HCT116 (cell line): ENCODE measurements around the gene CYP2C19. TPM values are rescaled to one million over a fixed set of nuclear protein-coding genes. Genes with fewer than 3 reads are reported as not detected.

Source experiments
- ATAC-seq: fragments of 200-7000 bp; cut with Tn5 transposase; 2 replicates; pipeline ENCODE4 v1.9.1; 2020; ENCODE audit warnings: mild to moderate bottlenecking, moderate library complexity
- BruUV-seq: library from RNA; stranded (reverse); fragments of 400-500 nt; replicated peaks from 2 replicates; lab custom pipeline; 2021; lab: Mats Ljungman, UMichigan
- CTCF ChIA-PET: fragments of 300-600 bp; sonication (Branson Sonifier 250); formaldehyde crosslinking; loops from one replicate; lab custom pipeline; 2021; ENCODE audit warnings: antibody characterized with exemption; lab: Charles Lee
- POLR2A ChIA-PET: fragments of 300-600, 350-600 bp; sonication (Branson Sonifier 250); formaldehyde crosslinking; loops from one replicate; lab custom pipeline; 2021; ENCODE audit warnings: antibody characterized with exemption; lab: Charles Lee
- RAD21 ChIA-PET, 2 experiments: fragments of 300-600 bp; sonication (Branson Sonifier 250); formaldehyde crosslinking; loops; one replicate each; lab custom pipeline; 2023; ENCODE audit warnings: low total read pairs in 2 of 2; ENCODE audit not compliant: uncharacterized antibody in 2 of 2, unreplicated experiment in 2 of 2, low non-redundant PET in 1 of 2; lab: Charles Lee
- DNase-seq: peaks from one replicate; pipeline ENCODE4 v3.0.0-alpha.2; 2010; ENCODE audit warnings: low read depth, low spot score
- H2AFZ ChIP-seq: fragments of 200-600 bp; shearing (Covaris generic), sonication (generic); 2 replicates; pipeline ENCODE4 v1.6.1; 2017; ENCODE audit warnings: low read depth, mixed run types, mixed read lengths, antibody characterized with exemption, low read length; ENCODE audit not compliant: poor library complexity, severe bottlenecking
- H3K27ac ChIP-seq: 2 replicates; pipeline ENCODE4 v1.5.1; 2012; ENCODE audit warnings: low read depth, low read length
- H3K27me3 ChIP-seq: fragments of 200-600 bp; sonication (generic); 2 replicates; pipeline ENCODE4 v1.6.1; 2016; ENCODE audit warnings: mixed run types, low read length, mixed read lengths; ENCODE audit not compliant: insufficient read depth
- H3K36me3 ChIP-seq, 2 experiments: fragments of 200-500 bp in 1 of 2; fragments of 200-600 bp in 1 of 2; sonication (Bioruptor generic) in 1 of 2; sonication (generic) in 1 of 2; 2 replicates each; pipeline versions ENCODE4 v1.5.1 to v1.6.1; 2014 to 2016; ENCODE audit warnings: low read length in 2 of 2, inconsistent platforms in 1 of 2, mixed read lengths in 1 of 2, mixed run types in 1 of 2; ENCODE audit not compliant: insufficient read depth in 2 of 2, control insufficient read depth in 1 of 2
- H3K4me1 ChIP-seq, 2 experiments: fragments of 200-600 bp in 1 of 2; sonication (generic) in 1 of 2; 2 replicates each; pipeline versions ENCODE4 v1.5.1 to v1.6.1; 2012 to 2017; ENCODE audit warnings: low read length in 2 of 2, inconsistent platforms in 1 of 2, mild to moderate bottlenecking in 1 of 2, mixed read lengths in 1 of 2, mixed run types in 1 of 2, moderate library complexity in 1 of 2; ENCODE audit not compliant: insufficient read depth in 2 of 2, control insufficient read depth in 1 of 2
- H3K4me2 ChIP-seq: fragments of 200-600 bp; sonication (generic); 2 replicates; pipeline ENCODE4 v1.6.1; 2017; ENCODE audit warnings: mixed run types, low read length, mixed read lengths
- H3K4me3 ChIP-seq, 2 experiments: fragments of 200-600 bp in 1 of 2; sonication (generic) in 1 of 2; replicated peaks in 1 of 2; 2 replicates each; pipeline ENCODE4 v1.5.1; 2011 to 2016; ENCODE audit warnings: low read length in 2 of 2, control low read depth in 1 of 2, low read depth in 1 of 2, mild to moderate bottlenecking in 1 of 2, mixed read lengths in 1 of 2, mixed run types in 1 of 2
- H3K79me2 ChIP-seq: fragments of 200-600 bp; sonication (generic); 2 replicates; pipeline ENCODE4 v1.6.1; 2017; ENCODE audit warnings: mild to moderate bottlenecking, mixed run types, low read length, moderate library complexity, mixed read lengths; ENCODE audit not compliant: insufficient read depth
- H3K9ac ChIP-seq: fragments of 200-600 bp; sonication (generic); 2 replicates; pipeline ENCODE4 v1.6.1; 2016; ENCODE audit warnings: low read length, mixed read lengths
- H3K9me2 ChIP-seq: fragments of 200-600 bp; sonication (generic), shearing (Covaris generic); 2 replicates; pipeline ENCODE4 v1.6.1; 2017; ENCODE audit warnings: mixed run types, mild to moderate bottlenecking, moderate library complexity; ENCODE audit not compliant: insufficient read depth
- H3K9me3 ChIP-seq, 2 experiments: fragments of 200-500 bp in 1 of 2; fragments of 200-600 bp in 1 of 2; sonication (Bioruptor generic) in 1 of 2; sonication (generic) in 1 of 2; 2 replicates each; pipeline ENCODE4 v1.6.1; 2014 to 2017; ENCODE audit warnings: low read length in 2 of 2, mixed read lengths in 2 of 2, inconsistent platforms in 1 of 2, low read depth in 1 of 2, mild to moderate bottlenecking in 1 of 2, mixed run types in 1 of 2, moderate library complexity in 1 of 2; ENCODE audit not compliant: control insufficient read depth in 1 of 2, insufficient read depth in 1 of 2
- H4K20me1 ChIP-seq: fragments of 200-600 bp; sonication (generic), shearing (Covaris generic); 2 replicates; pipeline ENCODE4 v1.6.1; 2017; ENCODE audit warnings: mixed run types, mild to moderate bottlenecking, moderate library complexity; ENCODE audit not compliant: insufficient read depth
- CBX3 ChIP-seq: IDR thresholded peaks from 2 replicates; pipeline ENCODE4 v1.6.1; 2012; ENCODE audit warnings: low read depth
- CEBPB ChIP-seq: IDR thresholded peaks from 2 replicates; pipeline ENCODE4 v1.6.1; 2012; ENCODE audit warnings: low read depth
- CTCF ChIP-seq, 3 experiments: fragments of 200-600 bp in 1 of 3; sonication (generic) in 1 of 3; IDR thresholded peaks in 2 of 3; conservative IDR thresholded peaks in 1 of 3; 2 replicates each; pipeline ENCODE4 v1.5.1; 2012 to 2017; ENCODE audit warnings: low read depth in 2 of 3, low read length in 2 of 3, antibody characterized with exemption in 1 of 3, borderline replicate concordance in 1 of 3, control low read depth in 1 of 3, mild to moderate bottlenecking in 1 of 3, mixed read lengths in 1 of 3, mixed run types in 1 of 3, moderate library complexity in 1 of 3; ENCODE audit not compliant: insufficient read depth in 1 of 3
- EZH2phosphoT487 ChIP-seq: fragments of 200-600 bp; IDR thresholded peaks from 2 replicates; pipeline ENCODE4 v1.6.1; 2018; ENCODE audit warnings: antibody characterized with exemption, borderline replicate concordance
- FOSL1 ChIP-seq: IDR thresholded peaks from 2 replicates; pipeline ENCODE4 v1.6.1; 2012; ENCODE audit warnings: low read depth
- JUND ChIP-seq: IDR thresholded peaks from 2 replicates; pipeline ENCODE4 v1.6.1; 2012
- MAX ChIP-seq: IDR thresholded peaks from 2 replicates; pipeline ENCODE4 v1.6.1; 2012
- POLR2A ChIP-seq: IDR thresholded peaks from 2 replicates; pipeline ENCODE4 v1.7.0; 2011; ENCODE audit warnings: borderline replicate concordance; ENCODE audit not compliant: insufficient read depth, insufficient read length; ENCODE audit errors: extremely low read depth
- POLR2AphosphoS5 ChIP-seq: IDR thresholded peaks from 2 replicates; pipeline ENCODE4 v1.6.1; 2011; ENCODE audit warnings: mild to moderate bottlenecking, low read depth, low read length, moderate library complexity
- REST ChIP-seq: IDR thresholded peaks from 2 replicates; pipeline ENCODE4 v1.6.1; 2012; ENCODE audit warnings: low read depth
- SIN3A ChIP-seq: IDR thresholded peaks from 2 replicates; pipeline ENCODE4 v1.6.1; 2012; ENCODE audit warnings: low read depth
- SP1 ChIP-seq: IDR thresholded peaks from 2 replicates; pipeline ENCODE4 v1.6.1; 2012; ENCODE audit warnings: low read depth
- TCF7L2 ChIP-seq: IDR thresholded peaks from 2 replicates; pipeline ENCODE4 v1.7.0; 2011; ENCODE audit warnings: borderline replicate concordance, inconsistent platforms; ENCODE audit not compliant: insufficient read depth, insufficient read length; ENCODE audit errors: extremely low read depth
- YY1 ChIP-seq: IDR thresholded peaks from 2 replicates; pipeline ENCODE4 v1.6.1; 2011; ENCODE audit warnings: low read length, low read depth, moderate library complexity, mild to moderate bottlenecking; ENCODE audit not compliant: insufficient replicate concordance; ENCODE audit errors: extremely low read depth
- ZFX ChIP-seq: fragments of 450-650 bp; IDR thresholded peaks from 2 replicates; pipeline ENCODE4 v1.6.1; 2017
- ZNF274 ChIP-seq: fragments of 200-500 bp; sonication (Bioruptor generic); IDR thresholded peaks from 2 replicates; pipeline ENCODE4 v1.6.1; 2014; ENCODE audit warnings: mild to moderate bottlenecking, low read depth, low read length, inconsistent platforms
- intact Hi-C: fragments of 100-400 bp; cut with micrococcal nuclease; formaldehyde crosslinking; loops from 2 replicates; pipeline ENCODE4 v1.10.0; 2022
- total RNA-seq: library from RNA; stranded (reverse); gene quantifications from one replicate; pipeline ENCODE4 v1.2.1, GENCODE V29; 2021; ENCODE audit not compliant: unreplicated experiment
- TF ChIP-seq, protein P1 (sequence below): IDR thresholded peaks from 2 replicates; pipeline ENCODE4 v1.6.1; 2012

CYP2C19 gene
- total RNA-seq, 1 experiment from 2014 or later, result not detected

DNA sequence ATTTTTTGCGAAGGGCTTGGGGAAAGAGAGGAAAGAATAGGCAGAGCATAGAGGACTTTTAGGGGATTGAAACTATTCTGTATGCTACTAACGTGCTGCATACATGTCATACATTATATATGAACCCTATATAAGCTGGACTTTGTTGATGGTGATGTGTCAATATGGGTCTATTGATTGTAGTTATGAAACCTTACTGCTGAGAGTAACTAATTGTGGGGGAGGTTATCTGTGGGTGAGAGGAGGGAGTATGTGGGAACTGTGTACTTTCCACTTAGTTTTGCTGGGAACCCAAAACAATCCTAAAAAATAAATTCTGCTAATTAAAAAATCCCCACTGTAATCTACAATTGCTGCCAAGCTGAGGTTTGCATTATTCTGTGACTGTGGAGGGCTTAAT lies 15.3 kb upstream of the CYP2C19 start:
- Histone ChIP-seq H3K9ac (no peak overlapping the region), H2AFZ (no peak overlapping the region), H3K9me2 (no peaks in the 10 kb centered on the region), H4K20me1 (no peaks in the 10 kb centered on the region), H3K79me2 (no peaks in the 10 kb centered on the region), H3K9me3 (no peaks in the 10 kb centered on the region), H3K27me3 (no peaks in the 10 kb centered on the region), H3K4me2 (no peak overlapping the region), H3K36me3 (no peaks in the 10 kb centered on the region), H3K4me1 (no peaks in the 10 kb centered on the region), H3K4me3 (no peak overlapping the region), H3K27ac (no peak overlapping the region)
- ChIA-PET POLR2A (no interaction called here), RAD21 (no interaction called here), CTCF (no interaction called here)
- DNase-seq (no peak), ATAC-seq (no peak)
- intact Hi-C loops, result no loop called here
- BruUV-seq, result no TSS peak
- TF ChIP-seq YY1, result no peak
- no peak for TF ChIP-seq TCF7L2
- TF ChIP-seq ZFX, result no peak
- no peak for TF ChIP-seq EZH2phosphoT487
- TF ChIP-seq REST, result no peak
- no peak for TF ChIP-seq CTCF (IDR thresholded peaks at IDR 0.05 in 2 of 3, conservative IDR thresholded peaks at IDR 0.05 in 1 of 3; ENCODE audit: borderline replicate concordance in 1 of 3, insufficient read depth in 1 of 3, low read depth in 2 of 3, low read length in 2 of 3)
- TF ChIP-seq MAX, result no peak
- no peak for TF ChIP-seq CEBPB
- TF ChIP-seq CBX3, result no peak
- no peak for TF ChIP-seq POLR2AphosphoS5
- TF ChIP-seq SP1, result no peak
- TF ChIP-seq JUND, result no peak
- no peak for TF ChIP-seq FOSL1
- no peak for TF ChIP-seq POLR2A
- TF ChIP-seq SIN3A, result no peak
- no peak for TF ChIP-seq ZNF274
- TF ChIP-seq, protein P1, sequence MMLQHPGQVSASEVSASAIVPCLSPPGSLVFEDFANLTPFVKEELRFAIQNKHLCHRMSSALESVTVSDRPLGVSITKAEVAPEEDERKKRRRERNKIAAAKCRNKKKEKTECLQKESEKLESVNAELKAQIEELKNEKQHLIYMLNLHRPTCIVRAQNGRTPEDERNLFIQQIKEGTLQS, result no peak
